Peyer's patch (tissue), 4 donors: Measurements from ENCODE around the gene CPNE6.

Source experiments
- CTCF ChIP-seq, 6 experiments: fragments of 450-650 bp in 4 of 6; fragments of 200-600 bp in 2 of 6; sonication (generic) in 1 of 6; IDR thresholded peaks; one replicate each; pipeline ENCODE4 v1.5.1; 2017 to 2019; ENCODE audit warnings: antibody characterized with exemption in 6 of 6, mild to moderate bottlenecking in 3 of 6, moderate library complexity in 1 of 6
- POLR2A ChIP-seq, 2 donors: fragments of 450-650 bp; IDR thresholded peaks; one replicate each; pipeline ENCODE4 v1.5.1; 2017; ENCODE audit warnings: antibody characterized with exemption in 2 of 2, mild to moderate bottlenecking in 2 of 2, moderate library complexity in 2 of 2

- TF ChIP-seq CTCF (IDR thresholded peaks at IDR 0.05) = no peak
- TF ChIP-seq POLR2A (IDR thresholded peaks at IDR 0.05) = no peak
Observed at GRCh38 chr14:24083462-24083861, 12.1 kb downstream of the CPNE6 start.
